B cell (primary cell): ENCODE results near the gene TMPO. TPM values are rescaled to one million over a fixed set of nuclear protein-coding genes. Genes with fewer than 3 reads are reported as not detected.
"Not testable (repeated sequence)": the region's sequence is repeated elsewhere in the genome, so short reads cannot be mapped to it uniquely, and the experiment has no call there.

Experiments
- ATAC-seq: fragments of 200-7000 bp; cut with Tn5 transposase; one replicate; pipeline ENCODE4 v1.10.0; 2021; ENCODE audit warnings: low read depth, mild to moderate bottlenecking, moderate number of reproducible peaks, moderate library complexity
- CTCF ChIA-PET: fragments of 350-600 bp; sonication (Branson Sonifier 250); formaldehyde crosslinking; loops from one replicate; lab custom pipeline; 2021; ENCODE audit warnings: antibody characterized with exemption, inconsistent platforms; lab: Charles Lee
- POLR2A ChIA-PET: fragments of 350-600 bp; sonication (Branson Sonifier 250); formaldehyde crosslinking; loops from one replicate; lab custom pipeline; 2021; ENCODE audit warnings: antibody characterized with exemption; lab: Charles Lee
- DNase-seq: peaks from one replicate; pipeline ENCODE4 v3.0.0; 2013
- H2AFZ ChIP-seq: 2 replicates; pipeline ENCODE4 v1.6.1; 2012; ENCODE audit warnings: mild to moderate bottlenecking, low read depth, low read length; ENCODE audit not compliant: insufficient read depth, poor library complexity, severe bottlenecking
- H3K27ac ChIP-seq, 2 donors: 1 replicate in 1 of 2; 2 replicates in 1 of 2; pipeline ENCODE4 v1.5.1; 2012 to 2013; ENCODE audit warnings: low read length in 2 of 2, mild to moderate bottlenecking in 2 of 2, moderate library complexity in 1 of 2
- H3K27me3 ChIP-seq, 4 experiments: fragments of 200-600 bp in 1 of 4; sonication (generic) in 1 of 4; replicated peaks in 1 of 4; 1 replicate in 2 of 4; 2 replicates in 2 of 4; pipeline versions ENCODE4 v1.6.1 to v1.7.0; 2013 to 2016; ENCODE audit warnings: low read length in 3 of 4, mild to moderate bottlenecking in 2 of 4, mixed read lengths in 1 of 4, moderate library complexity in 1 of 4; ENCODE audit not compliant: insufficient read depth in 4 of 4, control insufficient read depth in 3 of 4; ENCODE audit errors: control extremely low read depth in 1 of 4
- H3K36me3 ChIP-seq, 2 experiments: replicated peaks in 1 of 2; 1 replicate in 1 of 2; 2 replicates in 1 of 2; pipeline versions ENCODE4 v1.6.1 to v1.7.1; 2013; ENCODE audit warnings: low read length in 1 of 2; ENCODE audit not compliant: insufficient read depth in 2 of 2, control insufficient read depth in 1 of 2; ENCODE audit errors: control extremely low read depth in 1 of 2, extremely low read depth in 1 of 2
- H3K4me1 ChIP-seq, 2 donors: fragments of 200-600 bp in 1 of 2; sonication (generic) in 1 of 2; 1 replicate in 1 of 2; 2 replicates in 1 of 2; pipeline versions ENCODE4 v1.5.1 to v1.6.1; 2013 to 2017; ENCODE audit warnings: low read length in 2 of 2; ENCODE audit not compliant: control insufficient read depth in 2 of 2, insufficient read depth in 2 of 2
- H3K4me2 ChIP-seq: replicated peaks from 2 replicates; pipeline ENCODE3; 2012; ENCODE audit warnings: mild to moderate bottlenecking, low read depth, low read length; ENCODE audit not compliant: poor library complexity, severe bottlenecking
- H3K4me3 ChIP-seq, 5 experiments: fragments of 200-600 bp in 1 of 5; sonication (generic) in 1 of 5; 1 replicate in 3 of 5; 2 replicates in 2 of 5; pipeline versions ENCODE4 v1.5.1 to v1.7.0; 2011 to 2016; ENCODE audit warnings: low read length in 4 of 5, mild to moderate bottlenecking in 4 of 5, low read depth in 2 of 5, control low read depth in 1 of 5, moderate library complexity in 1 of 5; ENCODE audit not compliant: insufficient read depth in 1 of 5; ENCODE audit errors: control extremely low read depth in 1 of 5, extremely low read depth in 1 of 5
- H3K79me2 ChIP-seq: fragments of 200-600 bp; sonication (generic); one replicate; pipeline ENCODE4 v1.6.0; 2016; ENCODE audit warnings: low read length; ENCODE audit not compliant: control insufficient read depth, insufficient read depth
- H3K9ac ChIP-seq: fragments of 200-600 bp; sonication (generic); 2 replicates; pipeline ENCODE4 v1.6.1; 2017; ENCODE audit warnings: mild to moderate bottlenecking, low read length, moderate library complexity
- H3K9me3 ChIP-seq, 3 donors: one replicate each; pipeline versions ENCODE4 v1.6.1 to v1.7.1; 2013; ENCODE audit warnings: low read length in 2 of 3; ENCODE audit not compliant: control insufficient read depth in 2 of 3, insufficient read depth in 1 of 3; ENCODE audit errors: control extremely low read depth in 1 of 3
- H4K20me1 ChIP-seq: 2 replicates; pipeline ENCODE4 v1.6.0; 2012; ENCODE audit warnings: mild to moderate bottlenecking, low read length; ENCODE audit not compliant: insufficient read depth, control insufficient read depth, poor library complexity, severe bottlenecking
- H3K27ac Mint-ChIP-seq: one replicate; pipeline ENCODE4 v1.8.0; 2021; ENCODE audit warnings: mixed read lengths
- H3K27me3 Mint-ChIP-seq: one replicate; pipeline ENCODE4 v1.8.0; 2021; ENCODE audit warnings: mixed read lengths
- H3K4me1 Mint-ChIP-seq: one replicate; pipeline ENCODE4 v1.8.0; 2021; ENCODE audit warnings: mixed read lengths
- H3K4me3 Mint-ChIP-seq: one replicate; pipeline ENCODE4 v1.8.0; 2021; ENCODE audit warnings: mixed read lengths
- H3K9me3 Mint-ChIP-seq: one replicate; pipeline ENCODE4 v1.8.0; 2022; ENCODE audit warnings: mixed read lengths; ENCODE audit not compliant: insufficient read depth
- EZH2 ChIP-seq: IDR thresholded peaks from 2 replicates; pipeline ENCODE4 v1.6.1; 2012; ENCODE audit warnings: borderline replicate concordance, low read depth, mild to moderate bottlenecking, moderate library complexity, low read length; ENCODE audit not compliant: insufficient read depth, poor library complexity, severe bottlenecking
- WGBS: methylation state at CpG from one replicate; pipeline ENCODE4 v1.1.5; 2013; ENCODE audit warnings: missing lambda C conversion rate; ENCODE audit not compliant: insufficient coverage; 5-methylcytosine and 5-hydroxymethylcytosine counted together
- intact Hi-C: fragments of 100-400 bp; cut with micrococcal nuclease; formaldehyde crosslinking; loops from one replicate; pipeline ENCODE4 v1.10.0; 2022
- polyA plus RNA-seq: library from polyadenylated mRNA; depleted of rRNA; stranded (reverse); fragments of >200 nt; gene quantifications from 2 replicates; pipeline ENCODE4 v1.2.3, GENCODE V29; 2012
- small RNA-seq: library from RNA; depleted of rRNA; stranded (forward); fragments of <200 nt; gene quantifications from one replicate; pipeline ENCODE3, GENCODE V24; 2012; ENCODE audit warnings: low replicate concordance, low read depth; ENCODE audit not compliant: insufficient read length
- total RNA-seq, 2 donors: library from RNA; stranded (reverse); fragments of 120-200 nt in 1 of 2; gene quantifications; 1 replicate in 1 of 2; 2 replicates in 1 of 2; pipeline versions ENCODE4 v1.2.3 to v1.2.4, GENCODE V29; 2013 to 2022
- TF ChIP-seq, protein P1 (sequence below): fragments of 200-600 bp; IDR thresholded peaks from one replicate; pipeline ENCODE4 v1.8.0; 2022; ENCODE audit warnings: antibody characterized with exemption, mild to moderate bottlenecking

The TMPO gene
- total and polyA plus RNA-seq, 2 donors (not counting 1 experiment from before 2014, with no cell fraction given) = 41.8 to 187 TPM

DNA sequence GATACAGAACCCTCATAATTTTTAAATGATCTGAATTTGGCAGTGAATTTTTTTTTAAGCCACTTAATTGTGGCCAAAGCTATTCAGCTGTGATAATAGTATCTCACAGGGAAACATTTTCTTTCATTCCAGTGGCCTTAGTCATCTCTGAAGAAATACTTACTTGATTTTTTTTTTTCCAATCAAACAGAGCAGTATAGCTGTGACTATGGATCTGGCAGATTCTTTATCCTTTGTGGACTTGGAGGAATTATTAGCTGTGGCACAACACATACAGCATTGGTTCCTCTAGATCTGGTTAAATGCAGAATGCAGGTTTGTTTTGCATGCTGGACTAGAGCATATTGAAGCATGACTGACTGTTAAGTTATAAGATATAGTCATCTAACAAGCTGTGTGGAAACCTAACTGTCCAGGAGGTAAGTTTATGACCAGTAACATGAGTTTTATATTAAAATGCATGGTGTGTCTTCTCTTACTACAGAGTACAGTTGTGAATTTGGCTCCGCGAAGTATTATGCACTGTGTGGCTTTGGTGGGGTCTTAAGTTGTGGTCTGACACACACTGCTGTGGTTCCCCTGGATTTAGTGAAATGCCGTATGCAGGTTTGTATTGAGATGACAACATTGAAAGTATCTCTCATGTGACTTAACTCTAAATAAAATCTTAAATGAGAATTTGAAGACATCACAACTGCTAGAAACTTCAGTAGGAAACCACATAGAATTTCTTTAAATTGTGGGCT is 80.0 kb downstream of the TMPO start:
- Histone ChIP-seq H3K36me3 (peaks cover 7 to 47% of the 10 kb centered on the region in 2 experiments), H3K9me3 (no peaks in the 10 kb centered on the region), H3K27ac (peak overlapping the region; percentile 1 to 96), H3K9ac (peak overlapping the region; percentile 93), H3K79me2 (peaks cover 49% of the 10 kb centered on the region), H3K4me2 (peak overlapping the region; percentile 85), H3K4me3 (peak overlapping the region; percentile 91 to 100 (median 96)), H3K27me3 (no peaks in the 10 kb centered on the region), H2AFZ (no peak overlapping the region), H3K4me1 (peaks cover 20 to 25% of the 10 kb centered on the region in 2 donors), H4K20me1 (no peaks in the 10 kb centered on the region)
- WGBS = no CpG with 5 or more reads among the region's 3 CpGs
- Mint-ChIP-seq H3K27me3 (no peaks in the 10 kb centered on the region), H3K9me3 (no peaks in the 10 kb centered on the region), H3K4me1 (peaks cover 34% of the 10 kb centered on the region), H3K4me3 (peak overlapping the region; percentile 91), H3K27ac (peak overlapping the region; percentile 68)
- CTCF ChIA-PET = interaction anchor here (1.1 to 5.3 kb wide), 7 partner anchors 12 to 85 kb away, joined by 3 to 31 read pairs (median 14); partner anchors contain the start of genes APAF1 and IKBIP
- POLR2A ChIA-PET = no interaction called here
- TF ChIP-seq, protein P1, sequence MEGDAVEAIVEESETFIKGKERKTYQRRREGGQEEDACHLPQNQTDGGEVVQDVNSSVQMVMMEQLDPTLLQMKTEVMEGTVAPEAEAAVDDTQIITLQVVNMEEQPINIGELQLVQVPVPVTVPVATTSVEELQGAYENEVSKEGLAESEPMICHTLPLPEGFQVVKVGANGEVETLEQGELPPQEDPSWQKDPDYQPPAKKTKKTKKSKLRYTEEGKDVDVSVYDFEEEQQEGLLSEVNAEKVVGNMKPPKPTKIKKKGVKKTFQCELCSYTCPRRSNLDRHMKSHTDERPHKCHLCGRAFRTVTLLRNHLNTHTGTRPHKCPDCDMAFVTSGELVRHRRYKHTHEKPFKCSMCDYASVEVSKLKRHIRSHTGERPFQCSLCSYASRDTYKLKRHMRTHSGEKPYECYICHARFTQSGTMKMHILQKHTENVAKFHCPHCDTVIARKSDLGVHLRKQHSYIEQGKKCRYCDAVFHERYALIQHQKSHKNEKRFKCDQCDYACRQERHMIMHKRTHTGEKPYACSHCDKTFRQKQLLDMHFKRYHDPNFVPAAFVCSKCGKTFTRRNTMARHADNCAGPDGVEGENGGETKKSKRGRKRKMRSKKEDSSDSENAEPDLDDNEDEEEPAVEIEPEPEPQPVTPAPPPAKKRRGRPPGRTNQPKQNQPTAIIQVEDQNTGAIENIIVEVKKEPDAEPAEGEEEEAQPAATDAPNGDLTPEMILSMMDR = no peak
- TF ChIP-seq EZH2 = no peak
- intact Hi-C loops = no loop called here
- DNase-seq (no peak), ATAC-seq (no peak)

DNA sequence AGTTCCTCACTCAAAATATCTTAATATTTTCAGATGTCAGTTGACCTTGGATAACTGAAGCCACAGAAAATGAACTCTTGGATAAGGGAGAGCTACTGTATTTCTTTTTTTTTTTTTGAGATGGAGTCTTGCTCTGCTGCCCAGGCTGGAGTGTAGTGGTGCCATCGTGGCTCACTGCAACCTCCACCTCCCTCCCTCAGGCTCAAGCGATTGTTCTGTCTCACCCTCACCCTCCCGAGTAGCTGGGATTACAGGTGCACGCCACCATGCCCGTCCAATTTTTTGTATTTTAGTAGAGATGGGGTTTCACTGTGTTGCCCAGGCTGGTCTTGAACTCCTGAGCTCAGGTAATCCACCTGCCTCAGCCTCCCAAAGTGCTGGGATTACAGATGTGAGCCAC is 81.9 kb downstream of the TMPO start:
- H3K4me2 ChIP-seq, H2AFZ ChIP-seq, ATAC-seq, H3K27me3 Mint-ChIP-seq, H3K27ac Mint-ChIP-seq, H3K27ac ChIP-seq, H3K27me3 ChIP-seq, DNase-seq, H4K20me1 ChIP-seq, H3K9me3 Mint-ChIP-seq, H3K4me3 Mint-ChIP-seq, H3K4me3 ChIP-seq, intact Hi-C loops, H3K9me3 ChIP-seq, H3K9ac ChIP-seq, POLR2A ChIA-PET: not testable (repeated sequence)
- Histone ChIP-seq H3K79me2 (peaks cover 49% of the 10 kb centered on the region), H3K4me1 (peaks cover 20 to 25% of the 10 kb centered on the region in 2 donors), H3K36me3 (peaks cover 7 to 66% of the 10 kb centered on the region in 2 experiments)
- CTCF ChIA-PET = interaction anchor here (0.5 to 5.3 kb wide), 7 partner anchors 10 to 56 kb away, joined by 3 to 28 read pairs (median 3); no protein-coding TSS in a partner anchor
- no CpG with 5 or more reads among the region's 5 CpGs for WGBS
- H3K4me1 Mint-ChIP-seq = peaks cover 34% of the 10 kb centered on the region

Small RNAs within 50 kb of the gene (small RNA-seq; reads per million reads assigned to genes)
- gene SNORA53 = 34.0 reads per million, percentile 92 among the genes with 10 or more reads in this experiment

Other genes starting within 250 kb of the TMPO start
- 304 and 308 TPM in 2 replicates for gene SLC25A3, start 78.1 kb downstream of the TMPO start, total RNA-seq
- gene SLC25A3, start 78.1 kb downstream of the TMPO start, polyA plus RNA-seq = 276 and 495 TPM in 2 replicates
- 12.0 TPM in 2 replicates for gene IKBIP, start 129.2 kb downstream of the TMPO start, total RNA-seq
- gene IKBIP, start 129.2 kb downstream of the TMPO start, polyA plus RNA-seq = 1.7 and 3.1 TPM in 2 replicates
- 36.9 and 37.8 TPM in 2 replicates for gene APAF1, start 129.7 kb downstream of the TMPO start, total RNA-seq
- 9.1 and 9.7 TPM in 2 replicates for gene APAF1, start 129.7 kb downstream of the TMPO start, polyA plus RNA-seq